ENCODE measurements around the gene IRF2BPL.

DNA sequence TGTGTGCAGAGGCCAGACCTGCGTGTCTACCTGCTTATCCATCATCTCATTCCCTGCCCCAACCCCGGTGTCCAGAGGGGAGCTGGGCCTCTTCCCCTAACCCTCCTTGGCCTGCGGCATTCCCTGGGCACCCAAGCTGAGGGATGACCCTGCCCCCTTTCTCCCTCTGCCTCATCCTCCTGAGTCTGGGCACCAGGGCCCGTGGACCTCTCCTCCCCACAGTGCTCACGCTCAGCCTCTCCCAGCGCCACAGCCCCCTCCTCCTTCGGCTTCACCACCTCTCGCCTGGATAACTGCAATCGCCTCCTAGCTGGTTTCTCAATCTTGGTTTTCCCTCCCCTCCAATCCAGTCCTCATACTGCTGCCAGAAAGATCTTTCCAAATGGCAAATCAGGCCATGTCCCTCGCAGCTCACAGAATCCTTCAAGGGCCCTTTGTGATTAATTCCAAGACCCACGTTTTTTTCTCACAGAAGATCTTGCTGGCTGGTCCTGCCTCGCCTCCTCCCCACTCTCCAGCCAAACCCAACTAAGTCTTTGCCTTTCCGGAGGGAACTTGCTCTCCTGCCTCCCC, 16.2 kb downstream of the IRF2BPL start:
- no peak for TF ChIP-seq CTCF (IDR thresholded peaks at IDR 0.05)
- TF ChIP-seq POLR2A (IDR thresholded peaks at IDR 0.05) = no peak
